Karpas-422 (cell line): ENCODE results near the gene EEF2K. TPM values are rescaled to one million over a fixed set of nuclear protein-coding genes. Genes with fewer than 3 reads are reported as not detected.

Experiments
- DNase-seq: peaks from one replicate; pipeline ENCODE4 v3.0.0-alpha.2; 2015
- H2AFZ ChIP-seq: fragments of 200-600 bp; sonication (generic); 2 replicates; pipeline ENCODE4 v1.6.1; 2014; ENCODE audit warnings: antibody characterized with exemption, low read length, mixed read lengths
- H3K27ac ChIP-seq: fragments of 200-600 bp; sonication (generic); 2 replicates; pipeline ENCODE4 v1.5.1; 2014; ENCODE audit warnings: mild to moderate bottlenecking, low read length, moderate library complexity
- H3K27me3 ChIP-seq: fragments of 200-600 bp; sonication (generic); 2 replicates; pipeline ENCODE4 v1.6.1; 2014; ENCODE audit warnings: low read length, mixed read lengths
- H3K36me3 ChIP-seq: fragments of 200-600 bp; sonication (generic); 2 replicates; pipeline ENCODE4 v1.6.1; 2014; ENCODE audit warnings: low read length, mixed read lengths; ENCODE audit not compliant: insufficient read depth
- H3K4me1 ChIP-seq: fragments of 200-600 bp; sonication (generic); 2 replicates; pipeline ENCODE4 v1.6.1; 2014; ENCODE audit warnings: mild to moderate bottlenecking, low read length, mixed read lengths
- H3K4me2 ChIP-seq: fragments of 200-600 bp; sonication (generic); 2 replicates; pipeline ENCODE4 v1.6.1; 2014; ENCODE audit warnings: low read length, low read depth, mild to moderate bottlenecking; ENCODE audit not compliant: poor library complexity, severe bottlenecking
- H3K4me3 ChIP-seq: fragments of 200-600 bp; sonication (generic); 2 replicates; pipeline ENCODE4 v1.5.1; 2014; ENCODE audit warnings: mild to moderate bottlenecking, antibody characterized with exemption, low read length, mixed read lengths
- H3K79me2 ChIP-seq: fragments of 200-600 bp; sonication (generic); 2 replicates; pipeline ENCODE4 v1.6.1; 2014; ENCODE audit warnings: mild to moderate bottlenecking, low read length, mixed read lengths
- H3K9ac ChIP-seq: fragments of 200-600 bp; sonication (generic); 2 replicates; pipeline ENCODE4 v1.6.0; 2014; ENCODE audit warnings: low read length
- H3K9me2 ChIP-seq: fragments of 200-600 bp; sonication (generic), shearing (Covaris generic); replicated peaks from 2 replicates; pipeline ENCODE4 v1.6.0; 2014; ENCODE audit warnings: mild to moderate bottlenecking, low read length, moderate library complexity; ENCODE audit not compliant: insufficient read depth
- H3K9me3 ChIP-seq: fragments of 300-700, 200-600 bp; sonication (generic); 2 replicates; pipeline ENCODE4 v1.6.1; 2014; ENCODE audit warnings: low read length, mixed read lengths
- H4K20me1 ChIP-seq: fragments of 200-600 bp; sonication (generic); 2 replicates; pipeline ENCODE4 v1.6.1; 2014; ENCODE audit warnings: mild to moderate bottlenecking, antibody characterized with exemption, low read length, low read depth; ENCODE audit not compliant: insufficient read depth
- total RNA-seq: library from RNA; depleted of rRNA; stranded (reverse); fragments of >200 nt; shearing (Covaris generic); gene quantifications from 2 replicates; pipeline ENCODE4 v1.2.3, GENCODE V29; 2014; ENCODE audit warnings: low replicate concordance

Gene EEF2K
- total RNA-seq, 1 experiment from 2014 or later = 16.0 TPM

- DNase-seq = no peak
- Histone ChIP-seq H2AFZ (no peak overlapping the region), H3K27ac (peak overlapping the region; percentile 66; the same call in 1 of the 2 replicates), H3K36me3 (no peaks in the 10 kb centered on the region), H3K4me2 (no peak overlapping the region), H3K9me2 (no peaks in the 10 kb centered on the region), H3K27me3 (no peaks in the 10 kb centered on the region), H3K4me3 (no peak overlapping the region), H3K9ac (no peak overlapping the region), H3K4me1 (peaks cover 11% of the 10 kb centered on the region), H3K79me2 (peaks cover under 1% of the 10 kb centered on the region), H3K9me3 (no peaks in the 10 kb centered on the region), H4K20me1 (no peaks in the 10 kb centered on the region)
Measured at GRCh38 chr16:22292320-22292719, 86.2 kb downstream of the EEF2K start.

GRCh38 chr16:22293137-22294106 lies 87.3 kb downstream of the EEF2K start:
- Histone ChIP-seq H3K4me2 (no peak overlapping the region), H3K36me3 (no peaks in the 10 kb centered on the region), H3K79me2 (peaks cover 11% of the 10 kb centered on the region), H3K9me3 (no peaks in the 10 kb centered on the region), H3K27me3 (no peaks in the 10 kb centered on the region), H3K9ac (no peak overlapping the region), H3K4me1 (peaks cover 12% of the 10 kb centered on the region), H3K9me2 (no peaks in the 10 kb centered on the region), H3K27ac (no peak overlapping the region), H3K4me3 (no peak overlapping the region), H2AFZ (no peak overlapping the region), H4K20me1 (peaks cover 6% of the 10 kb centered on the region; the same call in 1 of the 2 replicates)
- no peak for DNase-seq

GRCh38 chr16:22296225-22297113 lies 90.4 kb downstream of the EEF2K start:
- H3K36me3 ChIP-seq = peaks cover 9% of the 10 kb centered on the region; the same call in 1 of the 2 replicates
- peaks cover 32% of the 10 kb centered on the region for H3K4me1 ChIP-seq
- H3K9me3 ChIP-seq = no peaks in the 10 kb centered on the region
- peaks cover 42% of the 10 kb centered on the region for H3K79me2 ChIP-seq
- DNase-seq = peak; percentile 58
- H3K9me2 ChIP-seq = no peaks in the 10 kb centered on the region
- H3K27me3 ChIP-seq = no peaks in the 10 kb centered on the region
- H2AFZ ChIP-seq = peak overlapping the region; percentile 86
- peak overlapping the region; percentile 70 for H3K9ac ChIP-seq
- H3K27ac ChIP-seq = peak overlapping the region; percentile 31
- H3K4me3 ChIP-seq = peak overlapping the region; percentile 94
- peaks cover 28% of the 10 kb centered on the region for H4K20me1 ChIP-seq
- H3K4me2 ChIP-seq = peak overlapping the region; percentile 91

GRCh38 chr16:22297114-22297870 lies 91.2 kb downstream of the EEF2K start, which contains the start of gene POLR3E:
Gene POLR3E (plus strand): TSS chr16:22297409. CDS start chr16:22302969, 5,560 bp downstream.
- DNase-seq = peak; percentile 99

GRCh38 chr16:22297871-22298733 lies 92.0 kb downstream of the EEF2K start:
- Histone ChIP-seq H3K4me1 (peaks cover 32% of the 10 kb centered on the region), H3K4me2 (peak overlapping the region; percentile 94), H2AFZ (peak overlapping the region; percentile 18; the same call in 1 of the 2 replicates), H3K9me3 (no peaks in the 10 kb centered on the region), H3K27ac (peak overlapping the region; percentile 74), H3K9me2 (no peaks in the 10 kb centered on the region), H3K4me3 (peak overlapping the region; percentile 94), H3K36me3 (peaks cover 9% of the 10 kb centered on the region; the same call in 1 of the 2 replicates), H3K27me3 (no peaks in the 10 kb centered on the region), H4K20me1 (peaks cover 41% of the 10 kb centered on the region), H3K79me2 (peaks cover 58% of the 10 kb centered on the region), H3K9ac (peak overlapping the region; percentile 96)
- peak; percentile 85 for DNase-seq

More at GRCh38 chr16:22297114-22297870, 91.2 kb downstream of the EEF2K start, which contains the start of gene POLR3E:
- H3K9me3 ChIP-seq = no peaks in the 10 kb centered on the region
- H3K4me3 ChIP-seq = peak within 1 kb of the TSS; percentile 94
- no peaks in the 10 kb centered on the region for H3K9me2 ChIP-seq
- H3K4me1 ChIP-seq = peaks cover 32% of the 10 kb centered on the region
- peaks cover 9% of the 10 kb centered on the region; the same call in 1 of the 2 replicates for H3K36me3 ChIP-seq
- peak within 1 kb of the TSS; percentile 74 for H3K27ac ChIP-seq
- H3K4me2 ChIP-seq = peak within 1 kb of the TSS; percentile 94
- peaks cover 50% of the 10 kb centered on the region for H3K79me2 ChIP-seq
- peak within 1 kb of the TSS; percentile 86 for H2AFZ ChIP-seq
- peaks cover 33% of the 10 kb centered on the region for H4K20me1 ChIP-seq
- no peaks in the 10 kb centered on the region for H3K27me3 ChIP-seq
- peak within 1 kb of the TSS; percentile 96 for H3K9ac ChIP-seq

- Histone ChIP-seq H3K27ac (no peak overlapping the region), H3K4me2 (peak overlapping the region; percentile 94), H3K9me3 (no peaks in the 10 kb centered on the region), H2AFZ (no peak overlapping the region), H3K9me2 (no peaks in the 10 kb centered on the region), H3K36me3 (peaks cover 10% of the 10 kb centered on the region; the same call in 1 of the 2 replicates), H3K4me3 (peak overlapping the region; percentile 94), H3K4me1 (peaks cover 32% of the 10 kb centered on the region), H4K20me1 (peaks cover 45% of the 10 kb centered on the region), H3K79me2 (peaks cover 64% of the 10 kb centered on the region), H3K27me3 (no peaks in the 10 kb centered on the region), H3K9ac (peak overlapping the region; percentile 96)
- DNase-seq = no peak
Measured at GRCh38 chr16:22299036-22299435, 93.0 kb downstream of the EEF2K start.
